Astrocyte (in vitro differentiated cells and primary cell): ENCODE measurements around the gene DMRTA2.

Experiments used
- EZH2 ChIP-seq: IDR thresholded peaks from 2 replicates; pipeline ENCODE4 v1.6.1; 2012; ENCODE audit warnings: mild to moderate bottlenecking, low read length, inconsistent platforms; ENCODE audit not compliant: insufficient read depth
- TF ChIP-seq, protein P1 (sequence below): IDR thresholded peaks from 2 replicates; pipeline ENCODE4 v1.5.1; 2011; ENCODE audit warnings: low read depth, mild to moderate bottlenecking, inconsistent platforms, low read length, moderate library complexity; ENCODE audit not compliant: insufficient read depth

DNA sequence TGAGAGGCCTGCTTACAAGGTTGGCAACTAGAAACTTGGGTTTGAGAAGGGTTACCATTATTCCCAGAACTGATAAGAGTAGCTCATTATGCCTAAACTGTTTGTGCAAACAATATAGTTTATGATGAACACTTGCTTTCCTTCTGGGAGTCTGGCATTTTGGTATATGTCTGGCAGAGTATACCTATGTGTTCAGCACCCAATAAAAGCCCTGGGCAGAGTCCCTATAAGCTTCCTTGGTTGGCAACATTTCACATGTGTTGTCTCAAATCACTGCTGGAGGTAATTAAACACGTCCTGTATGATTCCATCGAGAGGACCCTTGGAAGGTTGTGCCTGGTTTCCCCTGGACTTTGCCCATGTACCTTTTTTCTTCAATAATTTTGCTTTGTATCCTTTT is 39.7 kb upstream of the DMRTA2 start:
- TF ChIP-seq, protein P1, sequence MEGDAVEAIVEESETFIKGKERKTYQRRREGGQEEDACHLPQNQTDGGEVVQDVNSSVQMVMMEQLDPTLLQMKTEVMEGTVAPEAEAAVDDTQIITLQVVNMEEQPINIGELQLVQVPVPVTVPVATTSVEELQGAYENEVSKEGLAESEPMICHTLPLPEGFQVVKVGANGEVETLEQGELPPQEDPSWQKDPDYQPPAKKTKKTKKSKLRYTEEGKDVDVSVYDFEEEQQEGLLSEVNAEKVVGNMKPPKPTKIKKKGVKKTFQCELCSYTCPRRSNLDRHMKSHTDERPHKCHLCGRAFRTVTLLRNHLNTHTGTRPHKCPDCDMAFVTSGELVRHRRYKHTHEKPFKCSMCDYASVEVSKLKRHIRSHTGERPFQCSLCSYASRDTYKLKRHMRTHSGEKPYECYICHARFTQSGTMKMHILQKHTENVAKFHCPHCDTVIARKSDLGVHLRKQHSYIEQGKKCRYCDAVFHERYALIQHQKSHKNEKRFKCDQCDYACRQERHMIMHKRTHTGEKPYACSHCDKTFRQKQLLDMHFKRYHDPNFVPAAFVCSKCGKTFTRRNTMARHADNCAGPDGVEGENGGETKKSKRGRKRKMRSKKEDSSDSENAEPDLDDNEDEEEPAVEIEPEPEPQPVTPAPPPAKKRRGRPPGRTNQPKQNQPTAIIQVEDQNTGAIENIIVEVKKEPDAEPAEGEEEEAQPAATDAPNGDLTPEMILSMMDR, result no peak
- no peak for TF ChIP-seq EZH2
